KOPT-K1 (cell line): ENCODE measurements around the gene RNF207.

Experiments
- H3K27ac ChIP-seq: fragments of 200-600 bp; sonication (generic); 2 replicates; pipeline ENCODE4 v1.5.1; 2016; ENCODE audit warnings: antibody characterized with exemption, mild to moderate bottlenecking, low read depth, low read length; ENCODE audit not compliant: poor library complexity, severe bottlenecking
- H3K36me3 ChIP-seq: fragments of 200-600 bp; sonication (generic); 2 replicates; pipeline ENCODE4 v1.5.1; 2017; ENCODE audit warnings: antibody characterized with exemption, mild to moderate bottlenecking, low read length, moderate library complexity; ENCODE audit not compliant: insufficient read depth
- H3K9me3 ChIP-seq: fragments of 200-600 bp; sonication (generic); 2 replicates; pipeline ENCODE4 v1.5.1; 2017; ENCODE audit warnings: antibody characterized with exemption, low read length, mild to moderate bottlenecking; ENCODE audit not compliant: insufficient read depth, poor library complexity, severe bottlenecking

Gene RNF207

DNA sequence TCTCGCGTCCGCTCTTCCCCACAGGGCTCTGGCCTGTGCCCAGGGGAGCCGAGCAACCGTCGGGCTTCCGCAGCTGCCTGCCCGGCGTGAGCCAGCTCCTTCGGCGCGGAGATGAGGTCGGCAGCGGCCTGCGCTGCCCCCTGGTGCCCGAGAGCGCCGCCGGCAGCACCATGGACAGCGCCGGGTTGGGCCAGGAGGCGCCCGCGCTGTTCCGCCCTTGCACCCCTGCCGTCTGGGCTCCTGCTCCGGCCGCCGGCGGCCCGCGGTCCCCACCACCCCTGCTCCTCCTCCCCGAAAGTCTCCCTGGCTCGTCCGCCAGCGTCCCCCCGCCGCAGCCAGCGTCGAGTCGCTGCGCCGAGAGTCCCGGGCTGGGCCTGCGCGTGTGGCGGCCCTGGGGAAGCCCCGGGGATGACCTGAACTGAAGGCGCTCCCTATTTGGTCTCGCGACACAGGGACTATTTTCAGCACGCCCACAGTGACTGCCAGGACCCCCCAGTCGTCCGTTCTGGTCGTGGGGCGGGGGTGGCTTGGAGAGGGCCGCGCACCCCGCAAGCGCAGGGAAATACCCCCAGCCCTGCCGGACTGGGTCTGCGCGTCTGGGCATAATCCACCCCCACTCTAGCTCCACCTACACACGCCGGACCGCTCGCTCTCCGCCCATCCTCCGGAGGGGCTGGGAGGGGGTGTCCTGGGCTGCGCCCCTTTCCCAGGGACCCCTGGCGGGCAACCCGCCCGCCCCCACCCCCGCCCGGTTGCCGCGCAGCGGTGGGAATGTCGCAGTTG lies 39.4 kb downstream of the RNF207 start:
- no peaks in the 10 kb centered on the region for H3K9me3 ChIP-seq
- H3K27ac ChIP-seq, result no peak overlapping the region
- H3K36me3 ChIP-seq, result no peaks in the 10 kb centered on the region

DNA sequence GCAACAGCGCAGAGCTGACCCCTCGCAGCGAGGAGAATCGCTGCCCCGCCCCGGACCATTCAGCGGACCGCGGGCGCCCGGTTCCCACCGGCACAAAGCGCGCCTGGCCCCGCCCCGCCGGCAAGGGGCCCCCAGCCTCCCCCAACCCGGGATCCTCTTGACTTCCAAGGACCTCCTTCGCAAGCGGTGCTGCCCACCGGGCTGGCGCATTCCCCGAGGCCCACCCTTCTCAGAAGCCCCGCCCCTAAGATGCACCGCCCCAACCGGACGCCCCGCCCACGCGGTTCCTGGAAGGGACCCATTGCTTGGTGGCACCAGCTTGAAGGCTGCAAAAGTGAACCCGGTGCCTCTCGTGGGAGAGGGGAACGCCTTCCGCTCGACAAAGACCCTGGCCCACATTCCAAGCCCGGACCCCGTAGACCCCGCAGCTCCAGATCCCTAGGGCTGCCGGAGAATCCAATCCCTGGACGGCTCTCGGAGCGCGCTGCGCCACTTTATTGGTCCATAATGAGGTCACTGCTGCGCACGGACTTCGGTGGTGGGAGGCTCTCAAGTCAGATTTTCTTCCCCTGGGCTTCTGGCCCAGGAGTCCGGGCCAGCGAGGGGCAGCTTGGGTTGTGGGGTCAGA lies 40.1 kb downstream of the RNF207 start:
- Histone ChIP-seq H3K9me3 (no peaks in the 10 kb centered on the region), H3K27ac (no peak overlapping the region), H3K36me3 (no peaks in the 10 kb centered on the region)

GRCh38 chr1:6246497-6247467 lies 40.9 kb downstream of the RNF207 start:
- H3K9me3 ChIP-seq, result no peaks in the 10 kb centered on the region
- H3K36me3 ChIP-seq, result no peaks in the 10 kb centered on the region

GRCh38 chr1:6247651-6248050 lies 41.7 kb downstream of the RNF207 start:
- Histone ChIP-seq H3K36me3 (no peaks in the 10 kb centered on the region), H3K9me3 (no peaks in the 10 kb centered on the region), H3K27ac (no peak overlapping the region)

More at GRCh38 chr1:6246497-6247467, 40.9 kb downstream of the RNF207 start:
- no peak overlapping the region for H3K27ac ChIP-seq

DNA sequence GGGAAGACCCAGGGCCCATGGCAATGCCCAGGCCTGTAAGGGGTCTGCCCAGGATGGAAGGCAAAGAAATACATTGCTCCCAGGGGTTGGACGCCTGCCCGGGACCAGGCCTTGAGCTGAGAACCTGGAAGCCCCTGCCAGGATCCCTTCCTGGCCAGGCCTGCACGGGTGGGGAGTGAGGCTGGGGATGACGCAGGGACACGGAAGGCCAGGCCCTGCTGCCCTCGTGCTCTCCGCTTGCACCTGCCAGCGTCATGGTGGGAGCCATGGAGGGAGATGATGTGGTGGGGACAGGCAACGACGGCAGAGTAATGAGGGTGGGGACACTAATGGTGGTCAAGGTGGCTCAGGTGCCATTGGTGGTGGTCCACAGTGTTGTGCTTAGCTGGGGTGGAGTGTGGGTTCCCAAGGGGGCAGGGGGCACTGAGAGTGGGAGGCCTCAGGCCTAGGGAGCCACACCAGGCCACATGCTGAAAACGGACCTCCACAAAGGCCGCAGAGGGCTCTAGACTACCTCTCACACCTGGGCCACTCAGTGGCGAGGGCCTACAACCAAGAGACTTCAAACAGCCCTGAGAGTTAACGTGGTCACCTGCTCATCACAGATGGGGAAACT lies 42.4 kb downstream of the RNF207 start:
- H3K9me3 ChIP-seq, result no peaks in the 10 kb centered on the region
- no peak overlapping the region for H3K27ac ChIP-seq
- H3K36me3 ChIP-seq, result no peaks in the 10 kb centered on the region

GRCh38 chr1:6248932-6249738 lies 43.2 kb downstream of the RNF207 start:
- H3K9me3 ChIP-seq, result no peaks in the 10 kb centered on the region
- H3K36me3 ChIP-seq, result no peaks in the 10 kb centered on the region
- no peak overlapping the region for H3K27ac ChIP-seq

DNA sequence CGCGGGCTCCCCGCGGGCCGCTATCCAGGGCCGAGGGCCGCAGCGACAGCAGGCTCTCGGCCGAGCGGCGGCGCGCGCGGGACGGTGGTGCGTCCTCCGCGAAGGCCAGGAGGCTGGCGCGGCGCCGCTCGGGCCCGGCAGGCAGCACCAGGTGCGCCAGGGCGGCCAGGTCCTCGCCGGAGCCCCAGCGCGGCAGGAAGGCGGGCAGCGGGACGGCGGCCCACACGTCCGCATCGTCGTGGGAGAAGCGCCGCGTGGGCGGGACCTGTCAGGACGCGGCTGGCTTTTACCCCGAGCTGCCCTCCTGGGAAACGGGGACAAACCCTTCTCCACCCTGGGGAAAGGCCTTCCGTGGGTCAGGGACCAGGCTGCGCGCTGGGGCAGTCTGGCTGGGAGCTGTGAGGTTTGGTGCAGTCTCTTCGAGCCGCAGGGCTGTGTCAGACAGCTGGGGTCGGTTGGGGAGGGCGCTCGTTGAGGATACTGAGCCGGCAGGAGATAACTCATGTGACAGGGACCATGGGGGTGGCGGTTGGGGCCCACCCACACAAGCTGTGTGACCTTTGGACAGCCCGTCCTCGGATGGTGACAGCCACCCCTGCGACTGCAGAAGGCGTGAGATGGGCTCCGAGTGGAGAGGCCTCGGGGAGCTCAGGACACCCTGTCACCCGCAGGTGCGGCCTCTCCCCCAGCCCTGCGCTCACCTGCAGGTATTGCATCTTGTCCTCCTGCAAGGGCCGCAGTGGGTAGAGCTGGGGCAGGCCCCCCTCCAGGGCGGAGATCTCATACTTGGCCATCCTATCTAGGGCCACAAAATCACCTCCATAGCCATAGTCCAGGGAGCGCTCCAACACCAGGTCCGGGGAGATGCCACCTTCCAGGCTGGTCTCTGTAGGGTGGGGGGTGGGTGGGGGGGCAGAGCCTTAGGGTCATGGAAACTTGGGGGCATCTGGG lies 44.1 kb downstream of the RNF207 start:
- Histone ChIP-seq H3K27ac (no peak overlapping the region), H3K9me3 (no peaks in the 10 kb centered on the region)

DNA sequence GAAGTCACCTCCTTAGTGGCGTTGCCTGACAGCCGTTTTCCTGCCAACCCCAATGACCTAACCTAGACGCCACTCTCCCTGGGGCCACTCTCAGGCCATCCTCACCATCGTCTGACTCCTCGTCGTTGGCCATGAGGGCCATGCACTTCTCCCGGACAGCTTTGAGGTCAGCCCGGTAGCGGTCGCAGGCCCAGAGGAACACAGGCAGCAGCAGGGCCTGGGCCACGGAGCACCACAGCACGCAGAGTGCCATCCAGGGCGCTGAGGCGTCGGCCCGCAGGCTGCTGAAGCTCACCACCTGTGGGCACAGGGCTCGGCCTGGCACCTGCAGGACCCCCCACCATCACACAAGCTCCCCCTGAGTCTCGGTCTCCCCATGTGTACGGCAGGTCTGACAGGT lies 45.3 kb downstream of the RNF207 start:
- Histone ChIP-seq H3K9me3 (no peaks in the 10 kb centered on the region), H3K27ac (no peak overlapping the region), H3K36me3 (no peaks in the 10 kb centered on the region)

More for the DNA sequence above, 44.1 kb downstream of the RNF207 start:
- H3K36me3 ChIP-seq, result no peaks in the 10 kb centered on the region

DNA sequence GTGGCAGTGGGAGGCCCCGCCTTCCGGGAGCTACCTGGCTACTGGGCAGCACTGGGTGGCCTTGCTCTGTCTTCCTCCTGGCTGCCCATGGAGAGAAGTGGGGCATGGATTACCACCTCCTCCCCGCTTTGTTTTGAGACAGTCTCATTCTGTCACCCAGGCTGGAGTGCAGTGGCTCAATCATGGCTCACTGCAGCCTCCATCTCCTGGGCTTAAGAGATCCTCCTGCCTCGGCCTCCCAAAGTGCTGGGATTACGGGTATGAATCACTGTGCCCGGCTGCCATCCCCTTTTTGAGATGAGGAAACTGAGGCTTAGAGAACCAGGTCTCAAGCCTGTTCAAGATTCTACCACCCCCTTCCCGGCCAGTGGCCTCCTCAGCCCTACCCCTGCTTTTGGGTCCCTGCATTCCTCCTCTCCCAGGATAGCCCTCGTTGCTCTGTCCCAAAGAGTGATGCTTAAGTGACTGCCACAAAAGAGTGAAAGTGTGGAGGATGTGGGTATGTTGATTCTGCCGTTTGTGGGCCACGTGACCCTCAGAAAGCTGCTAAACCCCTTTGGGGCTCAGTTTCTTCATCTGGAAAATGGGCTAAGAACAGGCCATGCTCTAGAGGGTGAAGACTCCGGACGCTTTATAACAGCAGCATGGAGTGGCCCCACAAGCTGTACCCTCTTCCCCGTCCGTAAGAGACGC lies 45.9 kb downstream of the RNF207 start:
- Histone ChIP-seq H3K36me3 (no peaks in the 10 kb centered on the region), H3K27ac (no peak overlapping the region), H3K9me3 (no peaks in the 10 kb centered on the region)

DNA sequence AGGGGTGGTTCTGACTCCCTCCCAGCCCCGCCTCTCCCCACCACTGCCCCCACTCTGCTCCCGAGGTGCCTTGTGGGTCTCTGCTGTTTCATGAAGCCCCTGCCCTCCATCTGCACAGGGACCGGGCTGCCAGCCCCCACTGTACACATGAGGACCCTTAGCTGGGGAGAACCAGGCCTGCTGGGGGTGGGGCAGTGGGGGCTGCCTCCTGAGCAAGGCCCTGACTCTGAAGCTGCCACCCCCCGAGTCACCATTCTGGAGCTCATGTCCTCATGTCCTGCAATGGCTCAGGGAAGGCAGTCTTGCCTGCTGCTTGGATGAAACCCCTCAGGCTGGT lies 46.4 kb downstream of the RNF207 start:
- Histone ChIP-seq H3K9me3 (no peaks in the 10 kb centered on the region), H3K27ac (no peak overlapping the region), H3K36me3 (no peaks in the 10 kb centered on the region)

GRCh38 chr1:6253380-6253779 lies 47.5 kb downstream of the RNF207 start:
- Histone ChIP-seq H3K27ac (no peak overlapping the region), H3K9me3 (no peaks in the 10 kb centered on the region), H3K36me3 (no peaks in the 10 kb centered on the region)

DNA sequence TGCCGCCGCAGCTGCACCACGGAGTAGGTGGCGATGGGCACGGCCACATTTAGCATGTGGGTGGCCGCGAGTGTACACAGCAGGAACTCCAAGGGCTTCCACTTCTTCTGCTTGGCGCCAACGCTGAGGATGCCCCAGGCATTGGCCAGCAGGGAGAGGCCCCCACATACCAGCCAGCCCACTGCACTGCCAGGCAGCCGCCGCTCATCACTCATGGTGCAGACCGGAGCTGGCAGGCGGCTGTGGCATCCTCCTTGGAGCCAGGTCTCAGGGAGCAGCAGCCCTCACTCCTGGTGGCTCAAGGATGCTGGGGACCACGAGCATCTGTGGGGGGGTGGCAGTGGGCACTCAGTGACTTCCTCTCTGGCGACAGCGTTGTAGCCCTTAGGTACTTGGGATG lies 48.8 kb downstream of the RNF207 start:
- Histone ChIP-seq H3K27ac (no peak overlapping the region), H3K9me3 (no peaks in the 10 kb centered on the region), H3K36me3 (no peaks in the 10 kb centered on the region)

DNA sequence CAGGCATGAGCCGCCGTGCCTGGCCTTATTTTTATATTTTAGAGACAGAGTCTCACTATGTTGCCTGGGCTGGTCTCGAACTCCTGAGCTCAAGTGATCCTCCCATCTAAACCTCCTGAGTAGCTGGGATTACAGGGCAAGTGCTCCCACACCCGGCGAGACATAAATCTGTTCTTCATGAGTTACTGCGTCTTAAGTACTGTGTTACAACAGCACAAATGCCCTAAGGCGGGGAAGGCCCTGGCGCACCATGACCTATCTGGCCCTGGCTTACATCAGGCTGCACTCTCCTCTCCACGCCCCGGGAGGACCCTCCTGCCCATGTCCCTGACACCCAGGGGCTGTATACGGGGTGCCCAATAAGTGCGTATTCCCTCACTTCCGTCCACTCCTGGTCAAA lies 50.7 kb downstream of the RNF207 start:
- Histone ChIP-seq H3K36me3 (no peaks in the 10 kb centered on the region), H3K9me3 (no peaks in the 10 kb centered on the region), H3K27ac (no peak overlapping the region)
